ENCODE results near the gene TTC28.

TTC28 gene

DNA sequence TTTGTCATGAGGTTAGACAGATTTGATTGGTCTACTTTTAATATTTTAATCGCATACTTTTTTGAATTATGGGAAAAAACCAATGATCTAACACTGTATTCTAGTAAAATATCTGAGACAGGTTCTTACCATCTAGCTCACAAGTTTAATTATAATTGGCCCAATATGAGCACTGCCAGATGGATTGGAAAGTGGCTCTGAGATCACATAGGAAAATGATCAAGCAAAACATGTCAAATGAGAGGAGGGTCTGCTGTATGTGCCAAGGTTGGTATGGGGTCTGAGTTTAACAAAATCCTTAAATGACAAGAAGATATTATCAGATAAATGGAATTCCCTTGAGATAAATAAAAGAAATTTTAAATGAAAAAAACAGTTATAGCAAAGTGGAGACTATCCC lies 264.7 kb downstream of the TTC28 start:
- TF ChIP-seq ZNF274 (IDR thresholded peaks at IDR 0.05; ENCODE audit: low read depth, low read length): no peak

DNA sequence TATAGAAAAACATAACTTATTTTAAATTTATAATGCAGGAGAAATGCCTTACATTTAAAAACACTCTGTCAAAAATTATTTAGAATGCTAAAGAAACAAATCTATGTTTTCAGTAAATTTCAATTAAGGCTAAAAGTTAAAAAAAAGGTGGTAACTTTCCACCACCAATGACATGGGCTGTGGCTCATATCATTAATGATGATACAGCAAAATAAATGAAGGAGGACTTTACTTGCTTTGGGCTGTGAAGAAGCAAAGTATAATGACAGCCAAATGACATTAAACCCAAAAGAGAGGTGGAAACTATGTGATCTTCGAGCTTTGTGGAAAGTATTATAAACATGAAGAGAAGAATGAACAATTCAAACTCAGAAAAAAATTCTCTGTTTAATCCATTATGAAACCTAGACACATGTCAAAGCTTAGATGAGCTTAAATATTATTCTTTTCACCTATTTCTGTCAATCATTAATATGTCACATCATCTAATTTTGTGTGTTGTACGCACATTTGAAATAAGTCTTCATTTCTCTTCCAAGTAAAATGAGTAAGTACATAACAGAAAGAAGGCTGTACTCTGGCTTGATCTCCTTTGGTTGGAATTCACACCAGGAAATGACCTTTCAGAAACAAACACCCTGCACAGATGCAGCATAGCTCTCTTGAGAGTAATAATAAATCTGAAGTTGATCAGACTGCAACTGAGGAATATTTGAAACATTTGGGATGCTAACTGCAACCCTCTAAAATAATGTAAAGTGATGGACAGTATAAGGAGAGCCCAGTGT lies 265.8 kb downstream of the TTC28 start:
- no peak overlapping the region for H3K4me3 ChIP-seq (ENCODE audit: low read length)

More for the DNA sequence above, 264.7 kb downstream of the TTC28 start:
- H3K4me3 ChIP-seq (ENCODE audit: low read length): no peak overlapping the region

DNA sequence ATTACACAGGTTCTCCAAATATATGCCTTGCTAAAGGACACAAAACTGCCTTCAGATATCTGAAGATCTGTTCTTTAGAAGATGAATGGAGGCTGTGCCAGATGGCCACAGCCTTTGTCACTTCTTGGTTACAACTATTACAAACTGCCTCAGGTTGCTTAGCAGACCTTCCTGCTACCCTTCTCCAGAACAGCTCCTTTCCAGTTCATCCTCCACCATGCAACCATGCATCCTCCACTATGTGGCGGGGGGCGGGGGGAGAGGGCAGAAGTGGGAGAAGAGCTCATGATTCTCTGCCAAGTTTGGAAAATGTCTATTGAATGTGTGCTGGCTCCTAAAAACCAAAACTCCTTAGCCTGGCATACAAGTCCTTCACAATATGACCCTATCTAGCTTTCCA lies 267.5 kb downstream of the TTC28 start:
- no peak for TF ChIP-seq ZNF274 (IDR thresholded peaks at IDR 0.05; ENCODE audit: low read depth, low read length)
- no peak overlapping the region for H3K4me3 ChIP-seq (ENCODE audit: low read length)

More for the DNA sequence above, 265.8 kb downstream of the TTC28 start:
- no peak for TF ChIP-seq ZNF274 (IDR thresholded peaks at IDR 0.05; ENCODE audit: low read depth, low read length)

DNA sequence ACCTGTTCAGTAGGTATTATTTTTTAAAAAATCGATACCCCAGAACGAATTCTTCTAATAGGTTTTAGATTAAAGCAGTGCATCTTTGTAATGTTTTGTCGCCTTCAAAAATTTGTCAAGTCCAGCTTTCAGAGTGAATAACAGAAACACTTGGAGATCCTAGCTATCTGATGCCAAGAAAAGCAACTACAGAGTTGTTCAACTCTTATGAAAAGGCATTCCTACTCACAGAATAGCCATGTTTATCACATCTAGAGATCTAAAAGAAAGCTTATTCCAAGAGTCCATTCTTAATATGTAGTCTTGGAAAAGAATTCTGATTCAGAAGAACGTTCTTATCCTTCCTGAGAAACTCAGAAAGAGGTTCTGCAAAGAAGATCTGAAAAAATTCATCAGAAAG lies 268.5 kb downstream of the TTC28 start:
- TF ChIP-seq ZNF274 (IDR thresholded peaks at IDR 0.05; ENCODE audit: low read depth, low read length): no peak
- H3K4me3 ChIP-seq (ENCODE audit: low read length): no peak overlapping the region

DNA sequence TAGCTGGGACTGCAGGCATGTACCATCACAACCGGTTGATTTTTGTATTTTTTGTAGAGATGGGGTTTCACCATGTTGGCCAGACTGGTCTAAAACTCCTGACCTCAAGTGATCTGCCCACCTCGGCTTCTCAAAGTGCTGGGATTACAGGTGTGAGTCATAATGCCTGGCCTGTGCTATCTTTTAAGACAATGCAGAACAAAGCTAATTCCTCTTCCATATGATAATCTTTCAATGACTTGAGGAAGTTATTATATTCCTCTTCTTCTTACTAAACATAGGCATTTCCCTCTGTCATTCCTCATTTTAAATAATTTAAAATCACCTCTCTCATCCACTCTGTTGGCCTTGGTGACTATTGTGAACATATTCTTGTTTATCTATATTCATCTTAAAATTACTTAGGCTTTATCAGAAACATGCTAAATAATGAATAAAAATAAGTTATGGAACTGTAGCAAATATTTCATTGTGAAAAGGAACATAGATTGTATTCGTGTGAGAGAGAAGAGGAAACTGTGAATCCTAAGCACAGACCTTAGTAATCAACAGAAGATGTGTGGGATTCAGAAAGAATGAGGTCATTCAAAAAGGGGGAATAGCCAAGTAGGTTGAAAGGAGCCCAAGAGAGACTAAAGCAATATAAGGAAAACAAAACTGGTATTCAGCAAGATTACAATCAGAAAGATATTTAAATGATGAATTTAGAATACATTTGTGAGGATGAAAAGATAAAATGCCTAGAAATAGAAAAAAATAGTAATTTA lies 269.4 kb downstream of the TTC28 start:
- no peak overlapping the region for H3K4me3 ChIP-seq (ENCODE audit: low read length)
- TF ChIP-seq ZNF274 (IDR thresholded peaks at IDR 0.05; ENCODE audit: low read depth, low read length): no peak

DNA sequence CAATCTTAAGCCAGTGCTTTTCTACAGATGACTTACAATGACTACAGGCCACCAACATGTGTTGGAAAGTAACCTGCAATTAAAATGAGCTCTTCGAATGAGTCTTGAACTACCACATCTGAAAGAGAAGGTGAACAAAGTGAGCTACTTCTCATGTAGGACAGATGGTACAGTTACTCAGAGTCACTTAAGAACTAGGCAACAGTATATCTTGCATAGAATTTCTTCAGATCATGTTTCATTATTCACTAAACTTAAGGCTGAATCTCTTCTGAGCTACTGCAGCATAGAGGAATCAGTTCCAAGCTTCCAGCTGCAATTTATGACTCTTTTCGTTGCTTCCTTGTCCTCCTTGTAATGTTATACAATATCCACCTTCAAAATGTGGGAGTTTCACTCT lies 270.9 kb downstream of the TTC28 start:
- no peak for TF ChIP-seq ZNF274 (IDR thresholded peaks at IDR 0.05; ENCODE audit: low read depth, low read length)
- no peak overlapping the region for H3K4me3 ChIP-seq (ENCODE audit: low read length)

DNA sequence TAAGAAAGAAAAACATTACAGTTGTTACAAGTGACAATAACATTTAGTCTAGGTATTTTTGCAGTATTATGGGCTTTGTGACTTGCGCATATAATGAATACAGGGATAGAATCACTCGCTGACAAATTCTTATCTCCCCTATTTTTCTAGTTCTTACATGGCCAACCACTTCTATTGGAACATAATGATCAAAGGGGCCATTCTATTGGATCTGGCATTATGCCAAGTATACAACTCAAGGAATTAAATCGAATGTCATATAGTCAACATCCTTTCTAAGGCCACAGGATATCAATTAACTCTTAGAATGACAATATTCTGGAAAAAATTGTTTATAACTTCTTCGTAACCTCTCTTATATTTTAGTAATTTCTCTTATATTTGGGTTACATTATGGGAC lies 272.0 kb downstream of the TTC28 start:
- no peak overlapping the region for H3K4me3 ChIP-seq (ENCODE audit: low read length)
- TF ChIP-seq ZNF274 (IDR thresholded peaks at IDR 0.05; ENCODE audit: low read depth, low read length): no peak

DNA sequence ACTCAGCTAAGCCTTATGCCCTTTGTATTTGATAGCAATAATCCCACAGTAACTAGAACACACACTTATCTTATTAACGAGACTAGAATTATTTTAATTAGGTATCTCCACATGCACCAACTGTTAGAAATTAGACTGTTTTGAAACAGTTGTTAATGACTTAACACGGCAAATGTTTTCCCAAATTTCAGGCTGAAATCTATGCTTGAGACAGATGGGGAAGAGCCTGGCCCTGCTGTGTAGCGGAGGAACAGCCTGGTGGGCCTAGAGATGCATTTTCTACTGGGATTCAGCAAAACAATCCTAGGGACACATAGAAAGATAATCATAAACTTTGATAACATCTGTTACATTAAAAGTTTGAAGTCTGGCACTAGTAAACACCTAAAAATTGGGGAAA lies 273.4 kb downstream of the TTC28 start:
- no peak for TF ChIP-seq ZNF274 (IDR thresholded peaks at IDR 0.05; ENCODE audit: low read depth, low read length)
- no peak overlapping the region for H3K4me3 ChIP-seq (ENCODE audit: low read length)

DNA sequence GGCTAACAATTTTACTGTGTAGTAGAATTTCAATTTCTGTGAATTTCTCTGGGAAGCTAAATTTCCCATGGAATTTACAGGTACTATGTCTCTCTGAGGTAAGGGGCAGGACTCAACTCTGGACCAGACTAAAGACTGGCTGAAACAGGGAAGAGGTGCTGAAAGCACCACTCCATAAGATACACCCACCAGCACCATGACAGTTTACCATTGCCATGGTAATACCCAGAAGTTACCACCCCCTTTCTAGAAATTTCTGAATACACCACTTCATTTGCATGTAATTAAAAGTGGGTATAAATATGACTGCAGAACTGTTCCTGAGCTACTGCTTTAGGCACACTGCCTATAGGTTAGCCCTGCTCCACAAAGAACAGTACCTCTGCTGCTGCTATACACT lies 274.1 kb downstream of the TTC28 start:
- TF ChIP-seq ZNF274 (IDR thresholded peaks at IDR 0.05; ENCODE audit: low read depth, low read length): no peak
- H3K4me3 ChIP-seq (ENCODE audit: low read length): no peak overlapping the region

DNA sequence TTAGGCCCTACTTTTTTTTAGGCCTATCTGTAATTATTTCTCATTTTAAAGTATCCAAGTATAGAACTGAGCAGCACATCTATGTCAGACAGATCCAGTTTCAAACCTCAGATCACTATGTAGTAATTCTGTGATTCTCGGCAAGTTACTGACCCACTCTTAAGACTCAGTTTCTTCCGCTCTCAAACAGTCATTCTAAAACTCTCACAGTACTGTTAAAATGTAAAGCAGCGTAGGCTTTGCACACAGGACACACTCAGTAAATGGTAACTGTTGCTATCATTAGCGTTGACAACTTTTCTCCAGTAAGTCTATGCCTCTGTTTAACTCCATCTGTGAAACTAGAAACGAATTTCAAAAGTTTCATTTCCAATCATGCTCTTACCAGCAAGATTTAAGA lies 277.1 kb downstream of the TTC28 start:
- no peak for TF ChIP-seq ZNF274 (IDR thresholded peaks at IDR 0.05; ENCODE audit: low read depth, low read length)
- no peak overlapping the region for H3K4me3 ChIP-seq (ENCODE audit: low read length)

DNA sequence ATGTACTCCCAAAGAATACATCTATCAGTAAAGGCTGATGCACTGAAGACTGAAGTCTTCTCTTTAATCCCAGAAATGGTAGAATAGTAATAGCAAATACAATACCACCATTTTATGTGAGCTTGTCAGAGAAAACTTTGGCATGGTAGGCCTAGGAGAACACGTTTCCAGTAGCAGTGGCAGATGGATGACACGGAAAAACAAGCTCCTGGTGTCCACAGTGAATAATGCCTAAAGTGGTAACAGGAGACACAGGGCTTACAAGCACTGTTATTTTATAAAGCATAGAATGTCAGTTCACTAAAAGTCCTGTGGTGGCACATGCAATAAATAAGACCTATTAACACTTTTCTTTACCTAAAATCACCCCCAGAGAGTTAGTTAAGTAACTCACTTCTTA lies 277.6 kb downstream of the TTC28 start:
- TF ChIP-seq ZNF274 (IDR thresholded peaks at IDR 0.05; ENCODE audit: low read depth, low read length): no peak

DNA sequence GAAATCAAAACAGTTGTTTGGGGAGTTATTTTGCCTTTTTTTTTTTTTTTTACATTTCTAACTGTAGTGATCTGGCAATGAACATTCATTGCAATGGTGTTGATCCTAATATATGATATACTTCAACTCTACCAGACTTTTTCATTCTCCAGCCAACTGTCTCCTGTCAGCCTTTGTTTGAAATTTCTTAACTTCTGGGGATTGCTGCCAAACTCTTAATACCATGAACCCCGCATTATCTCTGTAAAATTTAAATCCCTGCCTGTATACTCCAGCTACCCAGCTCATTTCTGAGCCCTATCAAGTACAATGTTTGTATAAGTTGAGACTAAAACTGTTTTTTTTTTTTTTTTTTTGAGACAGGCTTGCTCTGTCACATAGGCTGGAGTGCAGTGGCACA lies 280.7 kb downstream of the TTC28 start:
- TF ChIP-seq ZNF274 (IDR thresholded peaks at IDR 0.05; ENCODE audit: low read depth, low read length): no peak
- H3K4me3 ChIP-seq (ENCODE audit: low read length): no peak overlapping the region

More for the DNA sequence above, 277.6 kb downstream of the TTC28 start:
- H3K4me3 ChIP-seq (ENCODE audit: low read length): no peak overlapping the region

DNA sequence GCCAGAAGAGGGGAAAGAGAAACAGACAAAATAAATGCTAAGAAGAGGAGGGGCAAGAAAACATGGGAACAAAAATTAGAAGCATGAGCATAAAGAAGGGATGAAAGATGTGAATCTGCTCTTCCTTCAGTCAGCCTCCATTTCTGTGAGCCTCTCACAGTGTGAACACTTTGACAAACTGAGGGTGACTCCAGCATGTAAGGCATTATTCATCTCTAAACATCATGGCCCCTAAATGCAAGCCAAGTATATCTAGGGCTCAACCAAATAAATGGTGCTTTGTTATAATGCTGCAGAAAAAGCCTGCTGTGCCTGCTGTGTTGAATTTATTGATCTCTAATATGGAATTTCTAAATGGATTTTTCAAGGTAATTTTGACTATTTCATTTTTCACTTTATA lies 281.3 kb downstream of the TTC28 start:
- TF ChIP-seq ZNF274 (IDR thresholded peaks at IDR 0.05; ENCODE audit: low read depth, low read length): no peak
- no peak overlapping the region for H3K4me3 ChIP-seq (ENCODE audit: low read length)

DNA sequence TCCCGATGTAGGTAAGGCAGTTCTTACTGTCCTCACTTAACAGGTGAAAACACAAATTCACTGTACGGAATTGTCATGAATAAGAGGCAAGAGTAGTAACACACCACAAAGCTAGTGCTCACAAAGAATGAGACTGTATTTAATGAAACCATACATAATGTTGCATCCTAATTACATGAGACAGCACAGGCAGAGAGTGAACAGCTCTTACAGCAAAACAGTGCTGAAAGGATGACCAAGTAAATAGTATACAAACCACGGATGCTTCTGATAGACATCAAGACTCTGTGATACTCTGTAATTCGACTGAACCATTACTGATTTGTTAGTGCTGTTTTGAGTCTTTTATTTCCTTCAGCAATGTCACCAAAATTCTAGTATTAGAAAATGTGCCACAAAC lies 282.3 kb downstream of the TTC28 start:
- no peak for TF ChIP-seq ZNF274 (IDR thresholded peaks at IDR 0.05; ENCODE audit: low read depth, low read length)
- H3K4me3 ChIP-seq (ENCODE audit: low read length): no peak overlapping the region
